ENCODE measurements around the gene SUFU. TPM values are rescaled to one million over a fixed set of nuclear protein-coding genes. Genes with fewer than 3 reads are reported as not detected.
A peak's percentile ranks its signal among the peaks of the same experiment; 100 is the strongest.
"Not testable (repeated sequence)": the region's sequence is repeated elsewhere in the genome, so short reads cannot be mapped to it uniquely, and the experiment has no call there.

Gene SUFU
- total RNA-seq, 1 donor from 2014 or later: 0.79 TPM

DNA sequence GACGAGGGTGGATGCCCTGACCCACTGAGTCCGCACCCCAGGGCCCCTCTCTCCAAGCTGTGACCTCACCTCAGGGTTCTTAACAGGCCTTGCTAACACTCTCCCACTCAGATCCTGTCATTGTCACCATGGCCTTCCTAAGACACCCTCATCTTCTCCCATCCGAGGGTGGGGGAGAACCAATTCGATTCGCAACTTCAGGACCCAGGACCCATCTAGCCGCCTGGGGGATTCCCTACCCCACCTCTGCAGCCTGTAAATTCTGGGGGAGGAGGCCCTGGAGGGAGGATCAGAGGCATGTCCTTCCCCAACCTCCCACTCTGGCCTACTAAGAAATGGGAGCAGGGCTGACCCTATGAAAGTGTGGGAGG lies 157.9 kb downstream of the SUFU start:
- Histone ChIP-seq H3K4me3 (ENCODE audit: low read depth, low read length) (no peak overlapping the region), H3K36me3 (ENCODE audit: control insufficient read depth, insufficient read depth, low read length) (no peaks in the 10 kb centered on the region), H3K27me3 (ENCODE audit: control insufficient read depth, insufficient read depth, low read length) (no peaks in the 10 kb centered on the region)
- DNase-seq (ENCODE audit: low read depth) (no peak), FAIRE-seq (no peak)
- TF ChIP-seq, protein P1, sequence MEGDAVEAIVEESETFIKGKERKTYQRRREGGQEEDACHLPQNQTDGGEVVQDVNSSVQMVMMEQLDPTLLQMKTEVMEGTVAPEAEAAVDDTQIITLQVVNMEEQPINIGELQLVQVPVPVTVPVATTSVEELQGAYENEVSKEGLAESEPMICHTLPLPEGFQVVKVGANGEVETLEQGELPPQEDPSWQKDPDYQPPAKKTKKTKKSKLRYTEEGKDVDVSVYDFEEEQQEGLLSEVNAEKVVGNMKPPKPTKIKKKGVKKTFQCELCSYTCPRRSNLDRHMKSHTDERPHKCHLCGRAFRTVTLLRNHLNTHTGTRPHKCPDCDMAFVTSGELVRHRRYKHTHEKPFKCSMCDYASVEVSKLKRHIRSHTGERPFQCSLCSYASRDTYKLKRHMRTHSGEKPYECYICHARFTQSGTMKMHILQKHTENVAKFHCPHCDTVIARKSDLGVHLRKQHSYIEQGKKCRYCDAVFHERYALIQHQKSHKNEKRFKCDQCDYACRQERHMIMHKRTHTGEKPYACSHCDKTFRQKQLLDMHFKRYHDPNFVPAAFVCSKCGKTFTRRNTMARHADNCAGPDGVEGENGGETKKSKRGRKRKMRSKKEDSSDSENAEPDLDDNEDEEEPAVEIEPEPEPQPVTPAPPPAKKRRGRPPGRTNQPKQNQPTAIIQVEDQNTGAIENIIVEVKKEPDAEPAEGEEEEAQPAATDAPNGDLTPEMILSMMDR (IDR thresholded peaks at IDR 0.05; ENCODE audit: insufficient read depth, low read length, severe bottlenecking): no peak

DNA sequence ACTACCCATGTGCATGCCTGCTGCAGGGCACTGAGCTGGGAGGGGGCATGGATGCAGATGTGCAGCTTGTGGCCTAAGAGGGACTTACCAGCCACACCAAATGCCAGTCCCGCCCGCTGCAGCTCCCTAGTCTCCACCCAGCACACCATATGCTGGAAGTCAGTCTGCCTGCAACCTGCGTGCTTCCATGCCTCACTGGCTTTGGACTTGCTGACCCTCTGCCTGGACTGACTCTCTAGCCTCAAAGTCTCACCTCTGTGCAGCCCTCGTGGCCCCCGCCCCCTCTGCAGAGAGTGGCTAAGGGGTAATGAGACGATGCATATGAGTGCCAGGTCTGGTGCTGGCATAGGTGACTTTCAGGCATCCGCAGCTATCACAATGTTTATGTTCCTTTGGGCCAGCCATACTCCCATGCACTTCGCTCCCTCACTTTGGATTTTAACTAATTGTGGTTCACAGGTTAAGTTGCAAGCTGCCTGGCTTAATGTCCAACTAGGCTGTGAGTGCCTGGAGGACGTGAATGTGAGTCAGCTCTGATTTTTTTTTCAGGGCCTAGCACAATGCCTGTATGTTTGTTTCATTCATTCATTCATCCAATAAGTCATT lies 162.2 kb downstream of the SUFU start:
- FAIRE-seq (no peak), DNase-seq (ENCODE audit: low read depth) (peak; percentile 39)
- Histone ChIP-seq H3K27me3 (ENCODE audit: control insufficient read depth, insufficient read depth, low read length) (no peaks in the 10 kb centered on the region), H3K4me3 (ENCODE audit: low read depth, low read length) (no peak overlapping the region), H3K36me3 (ENCODE audit: control insufficient read depth, insufficient read depth, low read length) (no peaks in the 10 kb centered on the region)
- TF ChIP-seq, protein P1 (IDR thresholded peaks at IDR 0.05; ENCODE audit: insufficient read depth, low read length, severe bottlenecking): no peak

DNA sequence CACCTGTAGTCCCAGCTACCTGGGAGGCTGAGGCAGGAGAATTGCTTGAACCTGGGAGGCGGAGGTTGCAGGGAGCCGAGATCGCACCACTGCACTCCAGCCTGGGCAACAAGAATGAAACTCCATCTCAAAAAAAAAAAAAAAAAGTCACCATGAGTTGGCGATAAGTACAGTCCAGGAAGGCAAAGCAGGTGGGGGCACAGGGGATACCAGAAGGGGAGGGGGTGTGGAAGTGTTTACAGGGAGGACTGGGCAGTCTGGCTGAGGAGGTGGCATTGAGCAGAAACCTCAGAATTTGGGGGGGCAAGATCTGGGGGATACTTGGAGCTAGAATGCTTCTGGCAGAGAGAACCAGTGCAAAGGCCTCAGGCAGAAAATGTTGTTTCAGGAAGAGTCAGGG lies 163.6 kb downstream of the SUFU start:
- not testable (repeated sequence) for DNase-seq (ENCODE audit: low read depth); H3K27me3 ChIP-seq (ENCODE audit: control insufficient read depth, insufficient read depth, low read length); FAIRE-seq; H3K4me3 ChIP-seq (ENCODE audit: low read depth, low read length); H3K36me3 ChIP-seq (ENCODE audit: control insufficient read depth, insufficient read depth, low read length)

DNA sequence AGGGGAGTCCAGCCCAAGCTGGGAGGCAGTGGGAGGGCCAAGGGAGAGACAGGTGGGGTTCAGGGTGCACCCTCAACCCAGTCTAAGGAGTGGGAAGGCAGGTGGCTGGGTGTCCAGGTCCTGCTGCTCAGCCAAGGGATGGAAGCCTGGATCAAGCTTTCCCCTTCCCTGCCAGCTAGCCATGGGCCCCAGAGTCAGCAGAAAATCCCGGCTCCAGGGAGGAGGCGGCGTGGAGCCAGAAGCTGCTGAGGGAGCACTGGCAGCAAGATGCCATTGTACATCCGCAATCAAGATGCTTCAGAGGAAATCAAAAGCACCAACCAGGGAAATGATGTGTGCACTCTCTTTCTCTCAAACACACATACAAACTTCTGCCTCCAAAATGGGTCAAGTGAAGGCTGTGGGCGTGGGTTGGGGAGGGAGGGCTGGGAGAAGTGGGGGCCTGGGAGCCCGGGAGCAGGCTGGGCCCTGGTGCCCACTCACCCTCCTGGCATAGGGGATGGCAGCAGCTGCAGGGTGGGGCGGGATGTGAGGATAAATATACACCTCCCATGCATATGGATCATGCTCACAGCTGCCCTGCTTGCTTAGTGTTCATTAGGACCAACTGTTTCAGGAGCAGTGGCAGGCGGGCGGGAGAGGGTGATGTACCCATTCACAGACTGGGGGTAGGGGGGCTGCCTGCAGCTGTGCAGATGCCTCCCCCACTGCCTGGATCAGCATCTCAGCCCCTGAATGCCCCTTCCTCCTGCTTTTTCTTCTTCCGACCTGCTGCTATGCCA lies 164.7 kb downstream of the SUFU start:
- FAIRE-seq (no peak), DNase-seq (ENCODE audit: low read depth) (no peak)
- Histone ChIP-seq H3K36me3 (ENCODE audit: control insufficient read depth, insufficient read depth, low read length) (no peaks in the 10 kb centered on the region), H3K4me3 (ENCODE audit: low read depth, low read length) (no peak overlapping the region), H3K27me3 (ENCODE audit: control insufficient read depth, insufficient read depth, low read length) (no peaks in the 10 kb centered on the region)
- TF ChIP-seq, protein P1 (IDR thresholded peaks at IDR 0.05; ENCODE audit: insufficient read depth, low read length, severe bottlenecking): no peak

DNA sequence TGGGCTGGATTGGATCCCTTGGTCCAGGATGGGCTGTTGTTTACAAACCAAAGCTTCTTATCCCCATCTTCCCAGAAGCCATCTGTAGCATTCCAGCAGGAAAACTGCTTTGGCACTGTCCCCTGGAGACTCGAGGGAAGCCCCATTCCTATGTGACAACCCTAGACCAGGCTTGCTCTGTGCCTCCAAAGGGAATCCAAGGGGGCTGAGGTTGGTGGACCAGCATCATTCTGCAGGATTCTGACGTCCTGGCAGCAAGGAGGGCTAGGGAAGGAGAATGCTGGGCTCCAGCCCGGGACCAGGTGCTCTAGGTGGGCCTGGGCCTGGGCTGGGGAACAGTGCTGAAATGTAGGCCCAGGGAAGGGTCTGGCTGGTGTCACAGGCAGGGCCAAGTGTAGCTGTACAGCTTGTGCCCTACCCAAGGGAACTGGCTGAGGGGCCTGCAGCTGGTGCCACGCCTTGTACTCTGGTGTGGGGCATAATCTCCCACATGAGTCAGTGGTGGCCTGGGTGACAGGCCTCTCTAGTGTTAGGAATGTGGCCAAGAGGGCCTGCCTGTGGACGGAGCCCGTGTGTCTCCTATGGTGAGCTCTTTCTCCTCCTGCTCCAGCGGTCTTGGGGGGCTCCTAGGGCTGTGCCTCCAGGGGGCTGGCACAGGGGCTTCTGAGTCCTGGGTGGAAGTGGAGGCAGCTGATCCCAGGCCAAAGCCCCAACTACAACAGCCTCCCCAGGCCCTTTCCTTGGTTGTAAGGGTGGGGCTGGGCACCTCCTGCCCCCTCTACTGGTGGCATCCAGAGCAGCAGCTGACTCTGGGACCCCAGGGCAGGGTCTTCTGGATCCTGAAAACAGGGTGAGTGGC lies 165.7 kb downstream of the SUFU start:
- peak; percentile 42 for DNase-seq (ENCODE audit: low read depth)

More for the DNA sequence above, 165.7 kb downstream of the SUFU start:
- Histone ChIP-seq H3K4me3 (ENCODE audit: low read depth, low read length) (no peak overlapping the region), H3K36me3 (ENCODE audit: control insufficient read depth, insufficient read depth, low read length) (no peaks in the 10 kb centered on the region), H3K27me3 (ENCODE audit: control insufficient read depth, insufficient read depth, low read length) (no peaks in the 10 kb centered on the region)
- no peak for FAIRE-seq
- TF ChIP-seq, protein P1 (IDR thresholded peaks at IDR 0.05; ENCODE audit: insufficient read depth, low read length, severe bottlenecking): peak; percentile 54

Measured in bronchial epithelial cell (primary cell).